H9 (cell line): ENCODE measurements around the gene TUT4. TPM values are rescaled to one million over a fixed set of nuclear protein-coding genes. Genes with fewer than 3 reads are reported as not detected.

Experiments used
- DNase-seq: peaks from one replicate; pipeline ENCODE4 v3.0.0-alpha.2; 2017
- H2AFZ ChIP-seq: one replicate; pipeline ENCODE4 v1.6.1; 2013; ENCODE audit warnings: mild to moderate bottlenecking, low read length, control low read depth, moderate library complexity
- H2AK5ac ChIP-seq: 2 replicates; pipeline ENCODE4 v1.6.1; 2013; ENCODE audit warnings: low read length, control low read depth, mixed read lengths; ENCODE audit not compliant: insufficient read length
- H2BK120ac ChIP-seq: one replicate; pipeline ENCODE4 v1.6.1; 2013; ENCODE audit warnings: low read depth, mild to moderate bottlenecking, low read length, control low read depth, inconsistent platforms; ENCODE audit not compliant: poor library complexity, severe bottlenecking
- H2BK12ac ChIP-seq: 2 replicates; pipeline ENCODE4 v1.6.1; 2013; ENCODE audit warnings: low read length, control low read depth, mixed read lengths, low read depth; ENCODE audit not compliant: insufficient read length
- H2BK15ac ChIP-seq: 2 replicates; pipeline ENCODE4 v1.6.1; 2013; ENCODE audit warnings: low read depth, low read length, control low read depth
- H2BK20ac ChIP-seq: one replicate; pipeline ENCODE4 v1.6.1; 2013; ENCODE audit warnings: low read depth, mild to moderate bottlenecking, low read length, control low read depth, inconsistent platforms; ENCODE audit not compliant: poor library complexity, severe bottlenecking
- H2BK5ac ChIP-seq: 2 replicates; pipeline ENCODE4 v1.6.1; 2013; ENCODE audit warnings: low read length, control low read depth, mixed read lengths; ENCODE audit not compliant: insufficient read length
- H3K14ac ChIP-seq: 2 replicates; pipeline ENCODE4 v1.6.1; 2013; ENCODE audit warnings: low read length, control low read depth; ENCODE audit not compliant: insufficient read depth
- H3K18ac ChIP-seq: 2 replicates; pipeline ENCODE4 v1.6.1; 2013; ENCODE audit warnings: low read depth, mild to moderate bottlenecking, mixed read lengths, low read length, control low read depth; ENCODE audit not compliant: insufficient read length
- H3K23ac ChIP-seq: 2 replicates; pipeline ENCODE4 v1.6.1; 2013; ENCODE audit warnings: low read length, control low read depth, mixed read lengths, low read depth; ENCODE audit not compliant: insufficient read length
- H3K23me2 ChIP-seq: 2 replicates; pipeline ENCODE4 v1.6.1; 2013; ENCODE audit warnings: low read depth, mild to moderate bottlenecking, mixed read lengths, low read length, control low read depth; ENCODE audit not compliant: insufficient read length, poor library complexity, severe bottlenecking
- H3K27ac ChIP-seq: 2 replicates; pipeline ENCODE4 v1.5.1; 2013; ENCODE audit warnings: low read length, control low read depth, mixed read lengths, low read depth; ENCODE audit not compliant: insufficient read length
- H3K27me3 ChIP-seq: 2 replicates; pipeline ENCODE4 v1.6.1; 2013; ENCODE audit warnings: low read length, control low read depth, inconsistent platforms; ENCODE audit not compliant: insufficient read depth
- H3K4ac ChIP-seq: 2 replicates; pipeline ENCODE4 v1.6.1; 2013; ENCODE audit warnings: low read depth, mild to moderate bottlenecking, control low read depth, inconsistent platforms, low read length, moderate library complexity
- H3K4me1 ChIP-seq: 2 replicates; pipeline ENCODE4 v1.6.1; 2013; ENCODE audit warnings: low read length, control low read depth, inconsistent platforms; ENCODE audit not compliant: insufficient read depth
- H3K4me2 ChIP-seq: 2 replicates; pipeline ENCODE4 v1.6.1; 2013; ENCODE audit warnings: low read length, control low read depth, mixed read lengths; ENCODE audit not compliant: insufficient read length, insufficient read depth
- H3K56ac ChIP-seq: 2 replicates; pipeline ENCODE4 v1.6.1; 2013; ENCODE audit warnings: low read depth, mild to moderate bottlenecking, mixed read lengths, low read length, control low read depth; ENCODE audit not compliant: insufficient read length
- H3K79me1 ChIP-seq: 2 replicates; pipeline ENCODE4 v1.6.1; 2013; ENCODE audit warnings: low read depth, mild to moderate bottlenecking, moderate library complexity, low read length, control low read depth, inconsistent platforms; ENCODE audit not compliant: insufficient read depth, poor library complexity, severe bottlenecking
- H3K79me2 ChIP-seq: 2 replicates; pipeline ENCODE4 v1.6.1; 2013; ENCODE audit warnings: low read length, control low read depth, inconsistent platforms; ENCODE audit not compliant: insufficient read depth
- H3K9ac ChIP-seq: 2 replicates; pipeline ENCODE4 v1.6.1; 2013; ENCODE audit warnings: low read length, control low read depth, mixed read lengths; ENCODE audit not compliant: insufficient read length; ENCODE audit errors: extremely low read depth
- H3K9me3 ChIP-seq: one replicate; pipeline ENCODE4 v1.6.1; 2013; ENCODE audit warnings: low read depth, low read length, inconsistent platforms; ENCODE audit not compliant: control insufficient read depth
- H3T11ph ChIP-seq: one replicate; pipeline ENCODE4 v1.6.1; 2013; ENCODE audit warnings: mild to moderate bottlenecking, low read length, control low read depth, inconsistent platforms
- H4K20me1 ChIP-seq: one replicate; pipeline ENCODE4 v1.6.1; 2013; ENCODE audit not compliant: control insufficient read depth, insufficient read length, insufficient read depth
- H4K5ac ChIP-seq: 2 replicates; pipeline ENCODE4 v1.6.1; 2013; ENCODE audit warnings: low read depth, mild to moderate bottlenecking, mixed read lengths, low read length, control low read depth; ENCODE audit not compliant: insufficient read length
- H4K8ac ChIP-seq: replicated peaks from 2 replicates; pipeline ENCODE4 v1.6.1; 2013; ENCODE audit warnings: low read length, control low read depth, mixed read lengths, low read depth; ENCODE audit not compliant: insufficient read length
- H4K91ac ChIP-seq: 2 replicates; pipeline ENCODE4 v1.6.1; 2013; ENCODE audit warnings: low read depth, mild to moderate bottlenecking, moderate library complexity, mixed read lengths, low read length, control low read depth; ENCODE audit not compliant: insufficient read length
- H3K27ac Mint-ChIP-seq, 3 experiments: 2 replicates in 2 of 3; 3 replicates in 1 of 3; pipeline ENCODE4 v1.8.0; 2020 to 2021; ENCODE audit warnings: mixed read lengths in 3 of 3, mild to moderate bottlenecking in 1 of 3, moderate library complexity in 1 of 3
- H3K27me3 Mint-ChIP-seq: 2 replicates; pipeline ENCODE4 v1.8.0; 2021; ENCODE audit warnings: low read depth, mild to moderate bottlenecking, moderate library complexity, mixed read lengths
- H3K36me3 Mint-ChIP-seq, 3 experiments: 2 replicates in 2 of 3; 3 replicates in 1 of 3; pipeline ENCODE4 v1.8.0; 2020 to 2021; ENCODE audit warnings: low read depth in 3 of 3, mixed read lengths in 3 of 3; ENCODE audit not compliant: insufficient read depth in 1 of 3
- H3K4me1 Mint-ChIP-seq, 2 experiments: 2 replicates each; pipeline ENCODE4 v1.8.0; 2020; ENCODE audit warnings: mixed read lengths in 2 of 2
- H3K4me3 Mint-ChIP-seq, 2 experiments: 2 replicates in 1 of 2; 3 replicates in 1 of 2; pipeline ENCODE4 v1.8.0; 2020 to 2021; ENCODE audit warnings: mild to moderate bottlenecking in 2 of 2, mixed read lengths in 2 of 2, moderate library complexity in 1 of 2
- H3K9me3 Mint-ChIP-seq, 2 experiments: 2 replicates in 1 of 2; 3 replicates in 1 of 2; pipeline ENCODE4 v1.8.0; 2020; ENCODE audit warnings: mild to moderate bottlenecking in 2 of 2, mixed read lengths in 2 of 2, moderate library complexity in 1 of 2
- CTCF ChIP-seq: fragments of 200-600 bp; sonication (generic); conservative IDR thresholded peaks from 3 replicates; pipeline ENCODE4 v1.8.0; 2021; ENCODE audit warnings: antibody characterized with exemption, mild to moderate bottlenecking
- WGBS: extraction: QIAGEN DNeasy Blood & Tissue Kit; methylation state at CpG from one replicate; pipeline ENCODE4 v1.1.7; 2013; ENCODE audit warnings: missing lambda C conversion rate, low lambda C conversion rate, mixed read lengths; ENCODE audit not compliant: insufficient read length; ENCODE audit errors: extremely low coverage; 5-methylcytosine and 5-hydroxymethylcytosine counted together
- total RNA-seq: library from RNA; stranded (reverse); gene quantifications from 2 replicates; pipeline ENCODE4 v1.2.1, GENCODE V29; 2021

The TUT4 gene
- total RNA-seq, 1 experiment from 2014 or later = 59.3 TPM

GRCh38 chr1:52588535-52588934, 35.6 kb upstream of the TUT4 start:
- Mint-ChIP-seq H3K27me3 (no peaks in the 10 kb centered on the region), H3K4me1 (peaks cover 14 to 26% of the 10 kb centered on the region in 2 experiments), H3K9me3 (no peaks in the 10 kb centered on the region), H3K36me3 (no peaks in the 10 kb centered on the region), H3K4me3 (no peak overlapping the region), H3K27ac (no peak overlapping the region)
- Histone ChIP-seq H3K23ac (no peak overlapping the region), H3T11ph (no peak overlapping the region), H2BK5ac (no peak overlapping the region), H2AK5ac (no peak overlapping the region), H3K4ac (no peak overlapping the region), H3K79me1 (no peaks in the 10 kb centered on the region), H4K91ac (no peak overlapping the region), H2BK15ac (no peak overlapping the region), H4K20me1 (no peaks in the 10 kb centered on the region), H3K56ac (no peak overlapping the region), H3K14ac (no peak overlapping the region), H3K9ac (no peak overlapping the region), H2BK12ac (no peak overlapping the region), H3K4me2 (no peak overlapping the region), H3K4me1 (no peaks in the 10 kb centered on the region), H3K23me2 (no peaks in the 10 kb centered on the region), H2BK120ac (no peak overlapping the region), H3K18ac (no peak overlapping the region), H2BK20ac (no peak overlapping the region), H4K8ac (no peak overlapping the region), H3K27ac (no peak overlapping the region), H3K9me3 (no peaks in the 10 kb centered on the region), H3K27me3 (no peaks in the 10 kb centered on the region), H2AFZ (no peak overlapping the region), H3K79me2 (no peaks in the 10 kb centered on the region), H4K5ac (no peak overlapping the region)
- DNase-seq = no peak
- no CpG with 5 or more reads among the region's 1 CpG for WGBS
- TF ChIP-seq CTCF = no peak
